K562 (cell line): Measurements from ENCODE around the gene BEND6. TPM values are rescaled to one million over a fixed set of nuclear protein-coding genes. Genes with fewer than 3 reads are reported as not detected.

Experiments
- ATAC-seq: fragments of 200-7000 bp; cut with Tn5 transposase; 3 replicates; pipeline ENCODE4 v1.9.1; 2020; ENCODE audit warnings: moderate library complexity
- BruUV-seq: library from RNA; stranded (reverse); fragments of 400-500 nt; replicated peaks from 2 replicates; lab custom pipeline; 2021; lab: Mats Ljungman, UMichigan
- CTCF ChIA-PET: fragments of 300-600 bp; formaldehyde crosslinking; extraction: SDS; loops from one replicate; lab custom pipeline; 2021; ENCODE audit warnings: low intra/inter-chr PET ratio; lab: Yijun Ruan, JAX
- POLR2A ChIA-PET: fragments of 300-600, 350-650 bp; sonication (Branson Sonifier 250); formaldehyde crosslinking; extraction: SDS; loops from one replicate; lab custom pipeline; 2021; ENCODE audit warnings: antibody characterized with exemption, inconsistent platforms; lab: Yijun Ruan, JAX
- DNase-seq, 4 experiments: peaks; one replicate each; pipeline versions ENCODE4 v3.0.0 to v3.0.0-alpha.2; 2011 to 2018; ENCODE audit warnings: low spot score in 3 of 4, mixed read lengths in 3 of 4; ENCODE audit errors: extremely low read depth in 1 of 4
- FAIRE-seq: peaks from 2 replicates; lab custom pipeline; 2011; peaks lifted over from hg19 to GRCh38; lab: Jason Lieb, UNC
- H2AFZ ChIP-seq: 2 replicates; pipeline ENCODE4 v1.6.0; 2011; ENCODE audit warnings: low read depth, low read length, control low read depth, inconsistent platforms
- H3K27ac ChIP-seq: fragments of 200-600 bp; 3 replicates; pipeline ENCODE4 v1.8.0; 2011; ENCODE audit warnings: low read depth, mild to moderate bottlenecking, control low read depth, inconsistent platforms, low read length, moderate library complexity, mixed read lengths; ENCODE audit errors: extremely low read depth
- H3K27me3 ChIP-seq, 2 experiments: fragments of 300-600 bp in 1 of 2; 2 replicates in 1 of 2; 3 replicates in 1 of 2; pipeline versions ENCODE4 v1.6.0 to v1.8.0; 2011; ENCODE audit warnings: inconsistent platforms in 2 of 2, low read length in 2 of 2, mild to moderate bottlenecking in 1 of 2, mixed read lengths in 1 of 2, moderate library complexity in 1 of 2; ENCODE audit not compliant: control insufficient read depth in 2 of 2, insufficient read depth in 2 of 2
- H3K36me3 ChIP-seq: fragments of 300-600 bp; 3 replicates; pipeline ENCODE4 v1.8.0; 2011; ENCODE audit warnings: mild to moderate bottlenecking, low read length, inconsistent platforms; ENCODE audit not compliant: control insufficient read depth, insufficient read depth
- H3K4me1 ChIP-seq, 2 experiments: fragments of 200-600 bp in 1 of 2; replicated peaks in 1 of 2; 2 replicates in 1 of 2; 3 replicates in 1 of 2; pipeline versions ENCODE4 v1.5.1 to v1.8.0; 2011; ENCODE audit warnings: inconsistent platforms in 2 of 2, low read length in 2 of 2, mild to moderate bottlenecking in 1 of 2, mixed read lengths in 1 of 2, moderate library complexity in 1 of 2; ENCODE audit not compliant: control insufficient read depth in 2 of 2, insufficient read depth in 2 of 2
- H3K4me2 ChIP-seq: 2 replicates; pipeline ENCODE4 v1.6.1; 2011; ENCODE audit warnings: low read length, control low read depth, inconsistent platforms, mixed read lengths; ENCODE audit not compliant: insufficient read depth
- H3K4me3 ChIP-seq: fragments of 200-600 bp; sonication (generic), shearing (Covaris generic); 2 replicates; pipeline ENCODE4 v1.5.1; 2016; ENCODE audit warnings: control low read depth, inconsistent platforms
- H3K79me2 ChIP-seq: fragments of 200-600 bp; 3 replicates; pipeline ENCODE4 v1.8.0; 2011; ENCODE audit warnings: low read length, inconsistent platforms; ENCODE audit not compliant: control insufficient read depth, insufficient read depth
- H3K9ac ChIP-seq, 2 experiments: 2 replicates each; pipeline versions ENCODE4 v1.6.0 to v1.6.1; 2011; ENCODE audit warnings: low read depth in 2 of 2, low read length in 2 of 2, control low read depth in 1 of 2, inconsistent platforms in 1 of 2, mild to moderate bottlenecking in 1 of 2, mixed read lengths in 1 of 2; ENCODE audit not compliant: insufficient read depth in 1 of 2
- H3K9me1 ChIP-seq: one replicate; pipeline ENCODE4 v1.6.0; 2011; ENCODE audit warnings: inconsistent platforms, mild to moderate bottlenecking, low read length, moderate library complexity; ENCODE audit not compliant: control insufficient read depth, insufficient read depth
- H3K9me3 ChIP-seq: replicated peaks from 2 replicates; pipeline ENCODE4 v1.5.1; 2011; ENCODE audit warnings: low read depth, low read length, inconsistent platforms; ENCODE audit not compliant: control insufficient read depth, insufficient read depth
- H4K20me1 ChIP-seq: replicated peaks from 2 replicates; pipeline ENCODE4 v1.6.1; 2011; ENCODE audit warnings: low read length, inconsistent platforms, mixed read lengths; ENCODE audit not compliant: control insufficient read depth, insufficient read depth
- CEBPB ChIP-seq: fragments of 450-650 bp; IDR thresholded peaks from 2 replicates; pipeline ENCODE4 v1.6.1; 2016; ENCODE audit warnings: missing genetic modification characterization, missing compliant biosample characterization
- MYNN ChIP-seq, 2 experiments: sonication (generic); formaldehyde crosslinking in 1 of 2; IDR thresholded peaks; 2 replicates each; pipeline versions ENCODE4 v1.5.0 to v1.6.1; 2016 to 2020; ENCODE audit warnings: antibody characterized with exemption in 1 of 2, missing genetic modification reagents in 1 of 2
- STAT5B ChIP-seq: fragments of 250-450 bp; sonication (Bioruptor Pico); IDR thresholded peaks from 2 replicates; pipeline ENCODE4 v1.8.0; 2021; ENCODE audit warnings: mild to moderate bottlenecking, inconsistent platforms
- ZBTB7A ChIP-seq: IDR thresholded peaks from 2 replicates; pipeline ENCODE4 v1.6.1; 2011; ENCODE audit warnings: low read depth, mild to moderate bottlenecking, low read length, moderate library complexity, borderline replicate concordance; ENCODE audit not compliant: control insufficient read depth
- WGBS: fragments of 100-300 bp; shearing (Covaris generic); methylation state at CpG from one replicate; pipeline ENCODE4 v1.1.6; 2016; ENCODE audit warnings: low coverage, mixed read lengths; ENCODE audit not compliant: insufficient coverage; ENCODE audit errors: missing lambda C conversion rate; 5-methylcytosine and 5-hydroxymethylcytosine counted together
- in situ Hi-C: fragments of 300-500 bp; cut with MboI; formaldehyde crosslinking; loops from 4 replicates; pipeline ENCODE4 v1.15.0; 2018; ENCODE audit warnings: inconsistent platforms, mixed read lengths
- intact Hi-C: fragments of 100-400 bp; cut with micrococcal nuclease; formaldehyde crosslinking; loops from 2 replicates; pipeline ENCODE4 v1.14.2; 2022
- polyA plus RNA-seq, 8 experiments: library from polyadenylated mRNA; depleted of rRNA in 4 of 8; stranded (reverse) in 5 of 8; unstranded in 3 of 8; fragments of >200 nt; fragmentation: Nextera tagmentation in 2 of 8; fragmentation: Illumina TruSeq in 1 of 8; extraction: Ambion mirVana in 2 of 8; extraction: Trizol in 1 of 8; gene quantifications; 2 replicates each; pipeline versions ENCODE4 v1.2.1 to v1.2.3, GENCODE V29; 2011 to 2014; ENCODE audit warnings: inconsistent platforms in 1 of 8, missing spikeins in 1 of 8
- total RNA-seq, 7 experiments: library from RNA; depleted of rRNA in 6 of 7; stranded (reverse); fragments of >200 nt in 6 of 7; fragmentation: Illumina TruSeq in 2 of 7; extraction: Trizol in 2 of 7; gene quantifications; 2 replicates each; pipeline versions ENCODE4 v1.2.1 to v1.2.3, GENCODE V29; 2011 to 2021; ENCODE audit warnings: low replicate concordance in 1 of 7
- TF ChIP-seq, protein P1 (sequence below): sonication (generic); formaldehyde crosslinking; IDR thresholded peaks from 2 replicates; pipeline ENCODE4 v1.8.0; 2022; ENCODE audit warnings: mild to moderate bottlenecking, missing genetic modification reagents

BEND6 gene
- total and polyA plus RNA-seq, 9 of the 15 experiments (the other 6 are each of a cell fraction or from before 2014, with no cell fraction given) = 0.37 to 4.0 (median 1.1) TPM

DNA sequence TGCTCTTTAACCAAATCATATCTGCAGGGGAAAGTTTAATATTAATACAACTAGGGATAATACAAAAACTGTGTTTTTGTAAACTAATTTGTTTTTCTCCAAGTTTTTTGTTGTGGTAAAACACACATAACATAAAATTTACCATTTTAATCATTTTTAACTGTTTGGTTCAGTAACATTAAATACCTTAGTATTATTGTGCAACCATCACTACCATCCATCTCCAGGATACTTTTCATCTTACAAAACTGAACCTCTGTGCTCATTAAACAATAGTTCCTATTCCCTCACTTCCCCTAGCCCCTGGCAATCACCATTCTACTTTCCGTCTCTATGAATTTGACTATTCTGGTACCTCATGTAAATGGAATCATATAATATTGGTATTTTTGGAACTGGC, 15.9 kb downstream of the BEND6 start:
- in situ Hi-C loops (no loop called here), intact Hi-C loops (no loop called here)
- DNase-seq = no peak
- BruUV-seq = no TSS peak
- H2AFZ ChIP-seq = no peak overlapping the region
- H3K9ac ChIP-seq = no peak overlapping the region
- no peaks in the 10 kb centered on the region for H3K79me2 ChIP-seq
- no peaks in the 10 kb centered on the region for H3K9me3 ChIP-seq
- H4K20me1 ChIP-seq = no peaks in the 10 kb centered on the region
- FAIRE-seq = no peak
- no peak for ATAC-seq
- no peaks in the 10 kb centered on the region for H3K36me3 ChIP-seq
- 100% methylated on average over 1 of the region's 1 CpG for WGBS
- H3K4me3 ChIP-seq = no peak overlapping the region
- no peak overlapping the region for H3K27ac ChIP-seq
- TF ChIP-seq, protein P1, sequence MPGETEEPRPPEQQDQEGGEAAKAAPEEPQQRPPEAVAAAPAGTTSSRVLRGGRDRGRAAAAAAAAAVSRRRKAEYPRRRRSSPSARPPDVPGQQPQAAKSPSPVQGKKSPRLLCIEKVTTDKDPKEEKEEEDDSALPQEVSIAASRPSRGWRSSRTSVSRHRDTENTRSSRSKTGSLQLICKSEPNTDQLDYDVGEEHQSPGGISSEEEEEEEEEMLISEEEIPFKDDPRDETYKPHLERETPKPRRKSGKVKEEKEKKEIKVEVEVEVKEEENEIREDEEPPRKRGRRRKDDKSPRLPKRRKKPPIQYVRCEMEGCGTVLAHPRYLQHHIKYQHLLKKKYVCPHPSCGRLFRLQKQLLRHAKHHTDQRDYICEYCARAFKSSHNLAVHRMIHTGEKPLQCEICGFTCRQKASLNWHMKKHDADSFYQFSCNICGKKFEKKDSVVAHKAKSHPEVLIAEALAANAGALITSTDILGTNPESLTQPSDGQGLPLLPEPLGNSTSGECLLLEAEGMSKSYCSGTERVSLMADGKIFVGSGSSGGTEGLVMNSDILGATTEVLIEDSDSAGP = no peak
- peak; percentile 47; the same call in 1 of the 2 replicates for TF ChIP-seq CEBPB
- H3K4me2 ChIP-seq = no peak overlapping the region
- no peaks in the 10 kb centered on the region; a peak in 1 of 5 replicates for H3K4me1 ChIP-seq
- ChIA-PET CTCF (no interaction called here), POLR2A (no interaction called here)
- no peaks in the 10 kb centered on the region for H3K9me1 ChIP-seq
- H3K27me3 ChIP-seq = no peaks in the 10 kb centered on the region

DNA sequence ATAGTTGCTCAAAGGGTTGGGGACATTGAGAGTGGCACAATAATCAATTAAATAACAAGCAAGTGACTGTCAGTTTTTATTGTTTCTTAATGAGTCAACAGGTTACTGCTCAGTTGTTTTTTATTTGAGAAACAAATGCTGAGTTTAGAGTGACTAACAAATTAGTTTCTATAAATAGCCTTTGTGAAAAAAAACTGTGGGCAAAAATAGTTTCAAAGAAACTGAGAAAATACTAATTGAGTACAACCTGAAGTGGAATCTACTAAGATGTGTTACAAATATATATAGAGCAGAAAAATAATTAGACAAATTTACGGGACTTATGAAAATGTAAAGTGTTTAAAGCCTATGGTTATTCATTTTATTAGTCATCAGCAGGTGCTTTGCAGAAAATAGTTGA, 22.3 kb downstream of the BEND6 start:
- intact Hi-C loops = no loop called here

More for the DNA sequence above, 22.3 kb downstream of the BEND6 start:
- Histone ChIP-seq H2AFZ (no peak overlapping the region), H3K4me1 (no peaks in the 10 kb centered on the region), H3K27ac (no peak overlapping the region), H3K9ac (no peak overlapping the region), H3K27me3 (no peaks in the 10 kb centered on the region), H3K9me1 (no peaks in the 10 kb centered on the region), H3K79me2 (no peaks in the 10 kb centered on the region), H3K4me3 (no peak overlapping the region), H3K9me3 (no peaks in the 10 kb centered on the region), H4K20me1 (no peaks in the 10 kb centered on the region), H3K4me2 (no peak overlapping the region), H3K36me3 (no peaks in the 10 kb centered on the region)
- FAIRE-seq = no peak
- WGBS = 69% methylated on average over 1 of the region's 1 CpG
- POLR2A ChIA-PET = no interaction called here
- no peak for DNase-seq
- in situ Hi-C loops = no loop called here
- CTCF ChIA-PET = no interaction called here
- ATAC-seq = no peak
- TF ChIP-seq ZBTB7A = no peak
- no peak for TF ChIP-seq STAT5B (CRISPR knock-in tag)
- no peak for TF ChIP-seq MYNN (IDR thresholded peaks at IDR 0.05)
- TF ChIP-seq MYNN (CRISPR knock-in tag; IDR thresholded peaks at IDR 0.05) = no peak
- no TSS peak for BruUV-seq
